OCI-LY7 (cell line): ENCODE measurements around the gene NSMF. TPM values are rescaled to one million over a fixed set of nuclear protein-coding genes. Genes with fewer than 3 reads are reported as not detected.

ENCODE experiments used
- BruUV-seq: library from RNA; stranded (reverse); fragments of 400-500 nt; replicated peaks from 2 replicates; lab custom pipeline; 2021; lab: Mats Ljungman, UMichigan
- CTCF ChIA-PET: fragments of 300-600 bp; sonication (Branson Sonifier 250); formaldehyde crosslinking; loops from one replicate; lab custom pipeline; 2022; ENCODE audit warnings: antibody characterized with exemption; ENCODE audit not compliant: unreplicated experiment; lab: Charles Lee
- POLR2A ChIA-PET: fragments of 300-600 bp; sonication (Branson Sonifier 250); formaldehyde crosslinking; loops from one replicate; lab custom pipeline; 2022; ENCODE audit warnings: antibody characterized with exemption; lab: Charles Lee
- DNase-seq: peaks from one replicate; pipeline ENCODE4 v3.0.0-alpha.2; 2015; ENCODE audit warnings: low spot score
- H2AFZ ChIP-seq: fragments of 200-600 bp; sonication (generic), shearing (Covaris generic); 2 replicates; pipeline ENCODE4 v1.6.1; 2014; ENCODE audit warnings: mild to moderate bottlenecking, antibody characterized with exemption, low read length, moderate library complexity
- H3K27ac ChIP-seq: fragments of 200-600 bp; sonication (generic); 2 replicates; pipeline ENCODE4 v1.5.1; 2014; ENCODE audit warnings: mixed run types, low read depth, mild to moderate bottlenecking, moderate library complexity, low read length, inconsistent platforms; ENCODE audit not compliant: poor library complexity, severe bottlenecking
- H3K36me3 ChIP-seq: fragments of 200-600 bp; sonication (generic); 2 replicates; pipeline ENCODE4 v1.6.1; 2014; ENCODE audit warnings: mild to moderate bottlenecking, antibody characterized with exemption, low read length, moderate library complexity, mixed read lengths; ENCODE audit not compliant: insufficient read depth
- H3K4me1 ChIP-seq: fragments of 200-600 bp; sonication (generic); 2 replicates; pipeline ENCODE4 v1.5.1; 2014; ENCODE audit warnings: mild to moderate bottlenecking, low read length; ENCODE audit not compliant: insufficient read depth, poor library complexity, severe bottlenecking
- H3K4me2 ChIP-seq: fragments of 200-600 bp; sonication (generic); 2 replicates; pipeline ENCODE4 v1.6.1; 2014; ENCODE audit warnings: mild to moderate bottlenecking, low read length
- H3K4me3 ChIP-seq: fragments of 200-600 bp; sonication (generic); 2 replicates; pipeline ENCODE4 v1.5.1; 2014; ENCODE audit warnings: mild to moderate bottlenecking, low read depth, low read length; ENCODE audit not compliant: poor library complexity, severe bottlenecking
- H3K79me2 ChIP-seq: fragments of 200-600 bp; sonication (generic); 2 replicates; pipeline ENCODE4 v1.6.1; 2016; ENCODE audit warnings: low read depth, mild to moderate bottlenecking, low read length, moderate library complexity, mixed read lengths; ENCODE audit not compliant: insufficient read depth
- H3K9me2 ChIP-seq: fragments of 200-600 bp; sonication (generic); 2 replicates; pipeline ENCODE4 v1.6.1; 2016; ENCODE audit warnings: mild to moderate bottlenecking, low read length, mixed read lengths; ENCODE audit not compliant: insufficient read depth
- H3K9me3 ChIP-seq: fragments of 200-600 bp; sonication (generic); 2 replicates; pipeline ENCODE4 v1.6.1; 2014; ENCODE audit warnings: mild to moderate bottlenecking, mixed run types, low read length, mixed read lengths
- H4K20me1 ChIP-seq: fragments of 200-600 bp; sonication (generic); 2 replicates; pipeline ENCODE4 v1.6.1; 2014; ENCODE audit warnings: mild to moderate bottlenecking, antibody characterized with exemption, low read length, moderate library complexity, mixed read lengths; ENCODE audit not compliant: insufficient read depth
- EZH2phosphoT487 ChIP-seq: fragments of 200-600 bp; sonication (generic); IDR thresholded peaks from 2 replicates; pipeline ENCODE4 v1.6.1; 2018; ENCODE audit warnings: low read depth, borderline replicate concordance, mild to moderate bottlenecking, mixed run types, antibody characterized with exemption, low read length, moderate library complexity, mixed read lengths
- intact Hi-C: fragments of 100-400 bp; cut with micrococcal nuclease; formaldehyde crosslinking; loops from one replicate; pipeline ENCODE4 v1.10.0; 2022; ENCODE audit not compliant: unreplicated experiment
- total RNA-seq, 2 experiments: library from RNA; depleted of rRNA in 1 of 2; stranded (reverse); fragments of >200 nt in 1 of 2; shearing (Covaris generic) in 1 of 2; gene quantifications; 2 replicates each; pipeline ENCODE4 v1.2.3, GENCODE V29; 2014 to 2022
- TF ChIP-seq, protein P1 (sequence below): fragments of 200-600 bp; sonication (generic); conservative IDR thresholded peaks from 2 replicates; pipeline ENCODE4 v1.5.1; 2014; ENCODE audit warnings: mild to moderate bottlenecking, antibody characterized with exemption, low read length, moderate library complexity, mixed read lengths

NSMF gene
- total RNA-seq, 2 experiments from 2014 or later = 20.3 to 29.8 TPM

GRCh38 chr9:137412431-137412830, 46.7 kb downstream of the NSMF start:
- no peaks in the 10 kb centered on the region for H3K79me2 ChIP-seq
- no peak overlapping the region for H3K4me2 ChIP-seq
- H3K4me1 ChIP-seq = peaks cover 14% of the 10 kb centered on the region
- H3K9me3 ChIP-seq = no peaks in the 10 kb centered on the region
- ChIA-PET CTCF (interaction anchor here (0.5 kb wide), 1 partner anchor 106 kb away, joined by 4 read pairs; no protein-coding TSS in a partner anchor), POLR2A (interaction anchor here (0.5 kb wide), 1 partner anchor 1733 kb away, joined by 3 read pairs; no protein-coding TSS in a partner anchor)
- H3K4me3 ChIP-seq = no peak overlapping the region
- no peaks in the 10 kb centered on the region for H4K20me1 ChIP-seq
- H2AFZ ChIP-seq = no peak overlapping the region
- no peak for TF ChIP-seq EZH2phosphoT487
- TF ChIP-seq, protein P1, sequence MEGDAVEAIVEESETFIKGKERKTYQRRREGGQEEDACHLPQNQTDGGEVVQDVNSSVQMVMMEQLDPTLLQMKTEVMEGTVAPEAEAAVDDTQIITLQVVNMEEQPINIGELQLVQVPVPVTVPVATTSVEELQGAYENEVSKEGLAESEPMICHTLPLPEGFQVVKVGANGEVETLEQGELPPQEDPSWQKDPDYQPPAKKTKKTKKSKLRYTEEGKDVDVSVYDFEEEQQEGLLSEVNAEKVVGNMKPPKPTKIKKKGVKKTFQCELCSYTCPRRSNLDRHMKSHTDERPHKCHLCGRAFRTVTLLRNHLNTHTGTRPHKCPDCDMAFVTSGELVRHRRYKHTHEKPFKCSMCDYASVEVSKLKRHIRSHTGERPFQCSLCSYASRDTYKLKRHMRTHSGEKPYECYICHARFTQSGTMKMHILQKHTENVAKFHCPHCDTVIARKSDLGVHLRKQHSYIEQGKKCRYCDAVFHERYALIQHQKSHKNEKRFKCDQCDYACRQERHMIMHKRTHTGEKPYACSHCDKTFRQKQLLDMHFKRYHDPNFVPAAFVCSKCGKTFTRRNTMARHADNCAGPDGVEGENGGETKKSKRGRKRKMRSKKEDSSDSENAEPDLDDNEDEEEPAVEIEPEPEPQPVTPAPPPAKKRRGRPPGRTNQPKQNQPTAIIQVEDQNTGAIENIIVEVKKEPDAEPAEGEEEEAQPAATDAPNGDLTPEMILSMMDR = no peak
- no peaks in the 10 kb centered on the region for H3K9me2 ChIP-seq
- no peak for DNase-seq
- intact Hi-C loops = loop anchor here (10.0 kb wide), 1 partner anchor 88 kb away; no protein-coding TSS in a partner anchor
- no peak overlapping the region for H3K27ac ChIP-seq
- no TSS peak for BruUV-seq
- no peaks in the 10 kb centered on the region for H3K36me3 ChIP-seq

DNA sequence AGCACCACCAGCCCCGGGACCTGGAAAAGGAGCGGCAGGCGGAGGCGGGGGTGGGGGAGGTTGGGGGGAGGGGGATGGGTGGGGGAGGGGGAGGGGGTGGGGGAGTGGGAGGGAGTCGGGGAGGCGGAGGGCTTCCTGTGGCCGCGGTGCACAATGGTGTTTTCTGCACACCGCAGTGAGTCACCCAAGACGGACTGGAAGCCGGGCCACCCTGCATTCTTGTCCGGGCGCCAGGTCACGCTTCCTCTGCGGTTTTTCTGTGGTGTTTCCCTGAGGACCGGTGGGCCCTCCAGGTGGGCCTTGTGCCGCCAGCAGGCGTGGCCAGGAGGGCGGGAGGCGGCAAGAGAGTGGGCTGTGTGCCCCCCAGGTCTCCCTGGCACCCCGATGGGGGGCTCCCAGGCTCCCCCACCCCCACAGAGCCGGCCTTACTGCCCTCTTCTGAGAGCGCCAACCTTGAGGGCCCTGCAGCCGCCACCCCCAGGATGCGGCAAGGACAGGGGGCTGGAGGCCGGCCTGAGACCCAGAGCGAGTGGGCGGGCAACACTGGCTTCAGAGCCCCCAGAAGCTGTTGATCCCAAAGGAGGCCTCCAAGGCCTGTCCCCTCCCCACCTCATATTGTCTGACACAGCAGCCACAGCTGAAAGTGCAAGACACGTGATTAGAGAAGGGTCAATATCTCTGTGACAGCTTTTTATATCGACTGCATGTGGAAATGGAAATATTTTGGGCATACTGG, 47.3 kb downstream of the NSMF start:
- Histone ChIP-seq H3K9me3 (no peaks in the 10 kb centered on the region), H3K4me3 (no peak overlapping the region), H3K79me2 (no peaks in the 10 kb centered on the region), H3K4me1 (peaks cover 8% of the 10 kb centered on the region), H4K20me1 (no peaks in the 10 kb centered on the region), H3K36me3 (no peaks in the 10 kb centered on the region), H3K9me2 (no peaks in the 10 kb centered on the region), H3K4me2 (no peak overlapping the region), H3K27ac (no peak overlapping the region), H2AFZ (no peak overlapping the region)
- intact Hi-C loops = loop anchor here (10.0 kb wide), 1 partner anchor 87 kb away; no protein-coding TSS in a partner anchor
- no peak for DNase-seq
- CTCF ChIA-PET = interaction anchor here (0.5 kb wide), 1 partner anchor 105 kb away, joined by 4 read pairs; no protein-coding TSS in a partner anchor
- BruUV-seq = no TSS peak
- TF ChIP-seq, protein P1 = no peak
- no peak for TF ChIP-seq EZH2phosphoT487
- POLR2A ChIA-PET = no interaction called here

GRCh38 chr9:137411260-137411644, 47.9 kb downstream of the NSMF start:
- POLR2A ChIA-PET = interaction anchor here (0.6 kb wide), 1 partner anchor 423 kb away, joined by 6 read pairs; no protein-coding TSS in a partner anchor
- intact Hi-C loops = loop anchor here (10.0 kb wide), 1 partner anchor 86 kb away; no protein-coding TSS in a partner anchor
- TF ChIP-seq, protein P1 = no peak
- TF ChIP-seq EZH2phosphoT487 = no peak
- BruUV-seq = no TSS peak
- Histone ChIP-seq H3K4me3 (no peak overlapping the region), H3K79me2 (no peaks in the 10 kb centered on the region), H3K27ac (no peak overlapping the region), H3K9me2 (no peaks in the 10 kb centered on the region), H3K4me2 (no peak overlapping the region), H3K36me3 (no peaks in the 10 kb centered on the region), H2AFZ (no peak overlapping the region), H4K20me1 (no peaks in the 10 kb centered on the region), H3K4me1 (peaks cover 8% of the 10 kb centered on the region), H3K9me3 (no peaks in the 10 kb centered on the region)
- no peak for DNase-seq
- CTCF ChIA-PET = no interaction called here
